Activated CD4-positive, alpha-beta memory T cell treated with anti-CD3 and anti-CD28 coated beads, Interleukin-2, amount 10 ng/mL, durations not matched to agents 7 days and 5 days (primary cell): ENCODE measurements around the gene SORCS2. TPM values are rescaled to one million over a fixed set of nuclear protein-coding genes. Genes with fewer than 3 reads are reported as not detected.

Source experiments
- CTCF ChIA-PET: fragments of 350-600 bp; sonication (Branson Sonifier 250); formaldehyde crosslinking; loops from one replicate; lab custom pipeline; 2021; ENCODE audit warnings: antibody characterized with exemption, inconsistent platforms; lab: Charles Lee
- POLR2A ChIA-PET: fragments of 350-600 bp; sonication (Branson Sonifier 250); formaldehyde crosslinking; loops from one replicate; lab custom pipeline; 2021; ENCODE audit warnings: antibody characterized with exemption; lab: Charles Lee
- DNase-seq: peaks from one replicate; pipeline ENCODE4 v3.0.0-alpha.2; 2020
- H3K27ac Mint-ChIP-seq: one replicate; pipeline ENCODE4 v1.8.0; 2021; ENCODE audit warnings: mild to moderate bottlenecking, mixed read lengths
- H3K27me3 Mint-ChIP-seq: one replicate; pipeline ENCODE4 v1.8.0; 2021; ENCODE audit warnings: mixed read lengths
- H3K36me3 Mint-ChIP-seq: one replicate; pipeline ENCODE4 v1.8.0; 2021; ENCODE audit warnings: low read depth, mixed read lengths
- H3K4me1 Mint-ChIP-seq: one replicate; pipeline ENCODE4 v1.8.0; 2021; ENCODE audit warnings: mixed read lengths
- H3K4me3 Mint-ChIP-seq: one replicate; pipeline ENCODE4 v1.8.0; 2021; ENCODE audit warnings: mild to moderate bottlenecking, mixed read lengths
- H3K9me3 Mint-ChIP-seq: one replicate; pipeline ENCODE4 v1.8.0; 2021; ENCODE audit warnings: mixed read lengths
- total RNA-seq, 2 experiments: library from RNA; stranded (reverse); gene quantifications; one replicate each; pipeline ENCODE4 v1.2.3, GENCODE V29; 2021

SORCS2 gene
- total RNA-seq, 2 experiments from 2014 or later, result 0.10 to 0.18 TPM

DNA sequence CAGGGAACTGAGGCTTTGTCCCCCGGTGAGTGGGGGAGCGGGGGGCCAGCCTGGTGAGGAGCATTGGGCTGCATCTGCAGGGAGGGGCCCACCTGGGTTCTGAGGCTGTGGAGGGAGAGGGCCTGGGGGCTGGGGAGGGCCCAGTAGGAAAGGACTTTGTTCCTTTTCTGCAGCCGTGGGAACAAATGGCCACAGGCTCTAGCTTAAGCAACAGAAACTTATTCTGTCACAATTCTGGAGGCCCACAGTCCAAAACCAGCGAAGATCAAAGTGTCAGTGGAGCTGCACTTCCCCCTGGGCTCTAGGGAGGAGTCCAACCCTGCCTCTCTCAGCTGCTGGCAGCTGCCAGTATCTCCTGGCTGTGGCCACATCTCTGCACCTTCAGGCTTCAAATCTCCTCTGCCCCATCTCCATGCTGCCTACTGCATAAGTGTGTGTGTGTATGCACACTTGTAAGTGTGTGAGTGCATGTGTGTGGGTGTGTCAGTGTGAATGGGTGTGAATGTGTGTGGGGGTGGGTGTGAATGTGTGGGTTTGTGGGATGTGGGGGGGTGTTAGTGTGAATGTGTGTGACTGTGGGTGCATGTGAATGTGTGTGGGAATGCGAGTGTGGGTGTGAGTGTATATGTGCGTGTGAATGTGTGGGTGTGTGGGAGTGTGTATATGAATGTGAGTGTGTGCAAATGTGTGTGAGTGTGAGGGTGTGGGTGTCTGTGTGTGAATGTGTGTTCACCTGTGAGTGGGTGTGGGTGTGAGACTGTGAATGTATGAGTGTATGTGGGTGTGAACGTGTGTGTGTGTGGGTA lies 446.8 kb downstream of the SORCS2 start:
- no peak overlapping the region for H3K27ac Mint-ChIP-seq
- DNase-seq, result no peak
- no peaks in the 10 kb centered on the region for H3K36me3 Mint-ChIP-seq
- peaks cover 4% of the 10 kb centered on the region for H3K27me3 Mint-ChIP-seq
- H3K4me1 Mint-ChIP-seq, result peaks cover 13% of the 10 kb centered on the region
- CTCF ChIA-PET, result no interaction called here
- no peak overlapping the region for H3K4me3 Mint-ChIP-seq
- H3K9me3 Mint-ChIP-seq, result peaks cover 3% of the 10 kb centered on the region
- POLR2A ChIA-PET, result no interaction called here

DNA sequence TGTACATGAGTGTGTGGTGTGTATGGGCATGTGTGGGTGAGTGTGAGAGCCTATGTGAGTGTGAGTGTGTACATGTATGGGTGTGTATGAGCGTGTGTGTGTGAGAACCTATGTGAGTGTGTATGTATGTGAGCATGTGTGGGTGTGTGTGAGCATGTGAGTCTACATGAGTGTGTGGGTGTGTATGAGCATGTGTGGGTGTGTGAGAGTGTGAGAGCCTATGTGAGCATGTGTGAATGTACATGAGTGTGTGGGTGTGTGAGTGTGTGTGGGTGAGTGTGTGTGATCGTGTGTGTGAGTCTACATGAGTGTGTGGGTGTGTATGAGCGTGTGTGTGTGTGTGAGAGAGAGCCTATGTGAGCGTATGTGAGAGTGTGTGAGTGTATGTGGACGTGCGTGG lies 447.8 kb downstream of the SORCS2 start:
- Mint-ChIP-seq H3K4me3 (no peak overlapping the region), H3K27me3 (no peaks in the 10 kb centered on the region), H3K4me1 (peaks cover 9% of the 10 kb centered on the region), H3K36me3 (peaks cover 2% of the 10 kb centered on the region), H3K9me3 (peaks cover 3% of the 10 kb centered on the region), H3K27ac (no peak overlapping the region)
- ChIA-PET CTCF (no interaction called here), POLR2A (no interaction called here)
- no peak for DNase-seq

DNA sequence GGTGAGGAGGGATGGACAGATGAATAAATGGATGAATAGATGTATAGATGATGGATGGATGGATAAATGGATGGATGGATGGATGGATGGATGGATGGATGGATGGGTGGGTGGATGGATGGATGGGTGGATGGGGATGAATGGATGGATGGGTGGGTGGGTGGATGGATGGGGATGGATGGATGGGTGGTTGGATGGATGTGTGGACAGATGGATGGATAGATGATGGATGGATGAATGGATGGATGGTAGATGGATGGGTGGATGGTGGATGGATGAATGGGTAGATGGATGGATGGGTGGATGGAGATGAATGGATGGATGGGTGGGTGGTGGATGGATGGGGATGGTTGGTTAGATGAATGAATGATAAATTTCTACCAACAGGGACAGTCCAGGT lies 449.4 kb downstream of the SORCS2 start:
- no peak for DNase-seq
- Mint-ChIP-seq H3K9me3 (peaks cover 3% of the 10 kb centered on the region), H3K4me1 (peaks cover 13% of the 10 kb centered on the region), H3K27me3 (no peaks in the 10 kb centered on the region), H3K4me3 (no peak overlapping the region), H3K36me3 (peaks cover 9% of the 10 kb centered on the region), H3K27ac (no peak overlapping the region)
- POLR2A ChIA-PET, result no interaction called here
- CTCF ChIA-PET, result no interaction called here

DNA sequence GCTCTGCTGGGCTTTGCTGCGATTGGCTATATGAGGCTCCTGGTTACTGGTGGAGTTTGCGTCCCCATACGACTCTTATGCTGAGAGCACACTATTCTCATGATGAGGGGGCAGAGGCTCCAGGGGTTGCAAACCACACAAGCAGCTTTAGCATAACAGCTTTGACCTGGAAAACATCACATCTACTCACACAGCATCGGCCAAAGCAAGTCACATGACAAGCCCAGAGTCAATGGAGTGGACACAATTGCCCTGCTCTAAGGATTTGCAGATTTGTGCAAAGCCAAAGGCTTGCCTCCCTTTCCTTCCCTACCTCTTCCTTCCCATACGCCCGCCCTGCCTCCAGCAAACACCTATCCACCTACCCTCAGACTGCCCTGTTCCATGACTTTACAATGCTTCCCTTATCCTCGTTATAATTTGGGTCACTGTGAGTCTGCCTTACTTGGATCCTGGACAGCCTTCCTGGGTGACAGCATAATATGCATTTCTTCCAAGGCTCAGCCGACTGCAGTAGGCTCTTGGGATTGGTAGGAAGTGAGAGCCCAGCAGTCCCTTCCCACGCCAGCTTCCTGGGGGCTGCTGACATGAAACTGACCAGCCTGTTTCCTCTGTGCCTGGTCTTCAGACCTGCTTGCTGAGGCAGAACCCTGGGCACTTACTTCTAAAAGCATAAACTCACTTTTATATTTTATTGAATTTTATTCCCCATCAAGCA lies 450.6 kb downstream of the SORCS2 start:
- POLR2A ChIA-PET, result no interaction called here
- H3K36me3 Mint-ChIP-seq, result peaks cover 14% of the 10 kb centered on the region
- DNase-seq, result no peak
- H3K4me1 Mint-ChIP-seq, result peaks cover 25% of the 10 kb centered on the region
- no peak overlapping the region for H3K27ac Mint-ChIP-seq
- peaks cover 11% of the 10 kb centered on the region for H3K9me3 Mint-ChIP-seq
- CTCF ChIA-PET, result no interaction called here
- H3K4me3 Mint-ChIP-seq, result no peak overlapping the region
- H3K27me3 Mint-ChIP-seq, result no peaks in the 10 kb centered on the region

DNA sequence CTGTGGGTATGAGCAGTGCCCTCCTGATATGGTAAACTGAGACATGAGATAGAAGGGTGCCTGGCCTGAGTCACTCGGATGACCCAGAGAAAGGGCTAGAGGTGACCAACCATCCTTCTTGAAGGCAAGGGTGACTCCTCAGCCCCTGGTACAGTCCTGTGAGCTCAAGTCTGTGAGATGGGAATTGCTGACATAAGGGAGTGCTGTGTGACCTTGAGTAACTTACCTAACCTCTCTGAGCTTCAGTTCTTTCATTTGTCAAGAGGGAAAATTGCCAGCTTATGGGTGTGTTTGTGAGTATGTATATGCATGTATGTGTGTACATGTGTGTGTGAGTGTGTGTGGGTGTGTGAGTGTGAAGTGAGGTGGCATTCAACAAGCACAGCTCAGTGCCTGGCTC lies 452.8 kb downstream of the SORCS2 start:
- no peak overlapping the region for H3K4me3 Mint-ChIP-seq
- ChIA-PET CTCF (no interaction called here), POLR2A (no interaction called here)
- H3K4me1 Mint-ChIP-seq, result peaks cover 48% of the 10 kb centered on the region
- H3K27ac Mint-ChIP-seq, result no peak overlapping the region
- peaks cover 21% of the 10 kb centered on the region for H3K36me3 Mint-ChIP-seq
- no peak for DNase-seq
- H3K27me3 Mint-ChIP-seq, result no peaks in the 10 kb centered on the region
- peaks cover 11% of the 10 kb centered on the region for H3K9me3 Mint-ChIP-seq

DNA sequence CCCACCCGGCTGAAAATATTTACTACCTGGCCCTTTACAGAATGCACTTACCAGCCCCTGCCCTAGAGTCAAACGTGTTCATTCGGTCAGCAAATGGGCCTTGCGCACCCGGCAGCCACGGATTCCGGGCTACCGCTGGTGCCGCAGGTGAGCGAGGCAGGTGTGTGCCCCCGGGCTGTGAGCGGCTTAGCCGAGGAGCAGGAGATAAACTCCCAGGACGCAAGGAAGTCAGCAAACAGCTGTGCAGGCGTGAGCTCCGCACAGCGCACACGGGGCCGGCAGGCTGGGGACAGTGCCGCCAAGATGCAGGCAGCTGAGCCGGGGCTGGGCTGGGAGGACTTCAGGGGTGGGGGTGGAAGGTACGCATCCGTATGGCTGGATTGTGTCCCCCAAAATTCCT lies 453.6 kb downstream of the SORCS2 start:
- Mint-ChIP-seq H3K27me3 (no peaks in the 10 kb centered on the region), H3K9me3 (peaks cover 11% of the 10 kb centered on the region), H3K4me1 (peaks cover 56% of the 10 kb centered on the region), H3K27ac (peak overlapping the region; percentile 79), H3K4me3 (no peak overlapping the region), H3K36me3 (peaks cover 21% of the 10 kb centered on the region)
- POLR2A ChIA-PET, result no interaction called here
- CTCF ChIA-PET, result no interaction called here
- no peak for DNase-seq

DNA sequence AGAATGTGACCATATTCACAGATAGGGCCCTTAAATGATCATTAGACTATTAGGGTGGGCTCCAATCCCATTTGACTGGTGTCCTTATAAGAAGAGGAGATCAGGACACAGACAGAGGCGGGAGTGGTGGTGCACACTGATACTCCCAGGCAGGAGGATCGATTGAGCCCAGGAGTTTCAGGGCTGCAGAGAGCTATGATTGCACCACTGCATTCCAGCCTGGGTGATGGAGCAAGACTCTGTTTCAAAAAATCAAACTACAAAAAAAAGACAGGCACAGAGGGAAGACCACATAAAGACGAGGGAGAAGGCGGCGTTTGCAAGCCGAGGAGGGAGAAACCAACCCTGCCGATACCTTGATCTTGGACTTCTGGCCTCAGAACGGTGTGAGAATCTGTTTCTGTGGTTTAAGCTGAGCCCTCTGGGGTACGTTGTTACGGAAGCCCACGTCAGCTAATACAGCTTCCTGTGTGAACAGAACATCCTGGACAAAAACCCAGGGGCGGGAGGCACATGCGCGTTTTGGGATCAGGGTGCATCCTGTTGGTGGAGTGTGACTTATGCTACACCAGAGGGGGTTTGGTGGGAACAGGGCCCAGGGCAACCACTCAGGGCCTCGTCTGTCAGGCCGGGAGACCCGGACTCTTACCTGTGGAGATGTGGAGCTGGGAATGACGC lies 454.2 kb downstream of the SORCS2 start:
- DNase-seq, result peak; percentile 44
- H3K4me3 Mint-ChIP-seq, result peak overlapping the region; percentile 6
- H3K9me3 Mint-ChIP-seq, result peaks cover 8% of the 10 kb centered on the region
- no peaks in the 10 kb centered on the region for H3K27me3 Mint-ChIP-seq
- CTCF ChIA-PET, result no interaction called here
- H3K4me1 Mint-ChIP-seq, result peaks cover 61% of the 10 kb centered on the region
- POLR2A ChIA-PET, result no interaction called here
- H3K36me3 Mint-ChIP-seq, result peaks cover 21% of the 10 kb centered on the region
- peak overlapping the region; percentile 79 for H3K27ac Mint-ChIP-seq

DNA sequence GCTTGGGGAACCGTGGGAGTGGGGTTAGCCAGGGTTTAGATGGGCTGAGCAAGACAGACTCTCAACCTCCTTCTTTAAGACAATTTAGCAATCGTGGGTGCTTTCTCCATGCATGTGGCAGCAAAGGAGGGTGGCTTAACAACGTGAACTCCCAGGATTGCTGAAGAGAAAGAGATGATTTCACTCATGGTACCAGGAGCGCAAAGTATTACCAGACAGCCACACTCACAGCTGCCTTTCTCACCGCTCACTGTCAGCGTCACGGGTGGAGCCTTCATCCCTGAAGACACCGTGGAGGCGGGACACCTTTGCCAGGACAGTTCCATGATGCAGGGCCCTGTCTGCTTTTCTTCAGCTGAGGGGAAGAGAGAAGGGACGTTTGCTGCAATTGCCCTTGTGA lies 454.8 kb downstream of the SORCS2 start:
- ChIA-PET POLR2A (no interaction called here), CTCF (no interaction called here)
- H3K4me1 Mint-ChIP-seq, result peaks cover 67% of the 10 kb centered on the region
- H3K36me3 Mint-ChIP-seq, result peaks cover 21% of the 10 kb centered on the region
- H3K27me3 Mint-ChIP-seq, result no peaks in the 10 kb centered on the region
- no peak for DNase-seq
- H3K9me3 Mint-ChIP-seq, result peaks cover 8% of the 10 kb centered on the region
- H3K4me3 Mint-ChIP-seq, result no peak overlapping the region
- H3K27ac Mint-ChIP-seq, result peak overlapping the region; percentile 79

DNA sequence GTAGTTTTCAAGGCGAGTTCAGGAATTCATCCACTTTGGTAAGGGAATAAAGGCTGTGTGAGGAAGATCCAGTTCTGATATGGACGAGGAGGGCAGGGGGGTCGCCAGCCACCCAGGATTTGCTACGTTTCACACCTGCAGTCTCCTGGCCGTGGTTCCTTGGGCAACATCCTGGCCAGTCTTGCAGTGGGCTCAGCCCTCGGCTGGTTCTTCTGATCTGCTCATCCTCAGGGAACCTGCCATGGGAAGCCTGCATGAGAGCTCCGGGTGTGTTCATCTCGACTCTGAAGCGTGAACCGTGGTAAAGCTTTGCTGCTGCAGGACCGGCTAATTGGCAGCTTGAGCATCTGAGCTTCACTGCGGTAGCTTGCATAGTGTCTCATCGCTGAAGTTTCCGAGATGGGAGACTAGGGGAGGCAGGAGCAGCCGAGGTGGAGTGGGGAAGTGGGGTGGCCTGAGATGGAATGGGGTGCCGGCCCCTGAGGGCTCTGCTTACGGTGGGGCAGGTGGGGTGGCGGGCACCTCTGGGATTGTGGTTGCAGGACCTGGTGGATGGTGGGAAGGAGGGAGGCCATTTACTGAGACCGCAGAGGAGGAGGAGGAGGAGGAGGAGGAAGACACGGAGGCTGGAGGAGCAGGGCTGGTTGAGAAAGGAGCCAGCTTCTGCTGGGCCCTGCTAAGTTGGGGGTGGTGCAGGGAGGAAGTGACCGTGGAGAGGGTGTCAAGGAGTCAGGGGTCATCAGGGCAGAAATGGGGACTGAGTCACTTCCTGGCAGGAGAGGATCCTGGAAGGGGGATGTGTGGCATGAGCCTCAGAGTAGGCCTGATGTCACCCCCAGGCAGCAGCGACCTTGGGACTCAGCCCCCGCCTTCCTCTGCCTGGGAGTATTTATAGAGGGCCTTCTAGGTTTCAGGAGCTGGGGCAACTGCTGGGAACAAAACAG lies 455.5 kb downstream of the SORCS2 start:
- Mint-ChIP-seq H3K4me1 (peaks cover 74% of the 10 kb centered on the region), H3K27me3 (no peaks in the 10 kb centered on the region), H3K27ac (peak overlapping the region; percentile 90), H3K9me3 (peaks cover 8% of the 10 kb centered on the region), H3K4me3 (no peak overlapping the region), H3K36me3 (peaks cover 21% of the 10 kb centered on the region)
- ChIA-PET CTCF (no interaction called here), POLR2A (no interaction called here)
- DNase-seq, result no peak

DNA sequence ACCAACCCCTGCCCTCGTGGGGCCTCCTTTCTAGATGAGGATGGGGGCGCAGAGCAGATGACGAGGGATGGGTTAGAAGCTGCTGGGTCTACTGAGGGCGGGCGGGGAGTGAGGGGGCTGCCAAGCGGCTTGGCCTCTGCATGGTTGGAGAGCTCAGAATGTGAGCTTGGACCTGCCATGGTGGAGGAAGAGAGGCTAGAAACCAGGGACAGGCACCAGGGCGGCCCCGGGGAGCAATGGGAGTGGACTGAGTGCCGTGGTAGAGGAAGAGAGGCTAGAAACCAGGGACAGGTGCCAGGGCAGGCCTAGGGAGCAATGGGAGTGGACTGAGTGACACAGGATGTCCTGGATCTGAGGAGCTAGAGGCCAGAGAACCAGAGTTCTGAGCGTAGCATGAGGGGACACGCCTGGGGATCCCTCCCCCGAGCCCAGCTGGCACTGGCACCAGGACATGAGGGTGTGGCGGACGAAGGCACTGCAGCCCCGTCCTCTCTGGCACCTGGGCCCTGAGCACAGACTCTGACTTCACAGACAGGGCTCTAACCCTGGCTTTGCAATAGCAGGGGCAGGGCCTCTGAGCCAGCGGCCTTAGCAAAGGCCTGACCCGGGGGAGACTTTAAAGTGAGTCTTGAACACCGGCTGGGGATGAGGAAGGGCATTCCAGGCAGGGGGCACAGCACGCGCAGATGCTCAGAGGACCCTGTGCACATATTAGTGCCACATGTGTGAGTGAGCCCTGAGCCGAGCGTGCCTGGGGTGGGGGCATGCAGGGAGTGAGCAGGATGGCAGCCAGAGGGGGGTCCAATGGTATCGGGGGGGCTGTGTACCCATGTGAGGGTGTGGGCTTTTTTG lies 456.4 kb downstream of the SORCS2 start:
- peaks cover 8% of the 10 kb centered on the region for H3K9me3 Mint-ChIP-seq
- peaks cover 21% of the 10 kb centered on the region for H3K36me3 Mint-ChIP-seq
- ChIA-PET POLR2A (no interaction called here), CTCF (no interaction called here)
- no peak overlapping the region for H3K4me3 Mint-ChIP-seq
- DNase-seq, result no peak
- H3K27ac Mint-ChIP-seq, result peak overlapping the region; percentile 90
- H3K4me1 Mint-ChIP-seq, result peaks cover 79% of the 10 kb centered on the region
- H3K27me3 Mint-ChIP-seq, result no peaks in the 10 kb centered on the region

DNA sequence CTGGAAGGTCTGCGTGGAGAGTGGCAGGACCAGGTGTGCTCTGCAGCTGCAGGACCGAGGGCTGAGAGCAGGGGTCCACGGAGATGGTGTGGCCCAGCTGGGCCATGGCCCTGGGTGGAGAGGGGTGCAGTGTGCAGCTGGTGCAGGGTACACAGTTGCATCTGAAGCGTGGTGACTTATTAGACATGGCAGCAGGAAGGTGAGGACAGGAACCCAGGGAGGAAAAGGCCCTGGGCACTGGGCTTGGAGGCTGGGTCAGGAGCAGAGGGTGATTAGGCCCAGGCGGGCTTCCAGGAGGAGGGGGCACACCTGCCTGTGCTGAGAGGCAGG lies 457.0 kb downstream of the SORCS2 start:
- H3K4me1 Mint-ChIP-seq, result peaks cover 83% of the 10 kb centered on the region
- H3K27me3 Mint-ChIP-seq, result no peaks in the 10 kb centered on the region
- no peak for DNase-seq
- POLR2A ChIA-PET, result no interaction called here
- H3K4me3 Mint-ChIP-seq, result peak overlapping the region; percentile 0
- H3K9me3 Mint-ChIP-seq, result peaks cover 8% of the 10 kb centered on the region
- H3K36me3 Mint-ChIP-seq, result peaks cover 21% of the 10 kb centered on the region
- peak overlapping the region; percentile 90 for H3K27ac Mint-ChIP-seq
- CTCF ChIA-PET, result no interaction called here
